Cardiac muscle cell (in vitro differentiated cells and primary cell): ENCODE data around the gene CTNNA2. TPM values are rescaled to one million over a fixed set of nuclear protein-coding genes. Genes with fewer than 3 reads are reported as not detected.

Experiments
- DNase-seq, 2 donors: peaks; one replicate each; pipeline versions ENCODE4 v3.0.0 to v3.0.0-alpha.2; 2010 to 2017; ENCODE audit warnings: low read depth in 1 of 2, low spot score in 1 of 2
- H3K27ac ChIP-seq: fragments of 200-600 bp; sonication (generic); 2 replicates; pipeline ENCODE4 v1.5.1; 2016
- H3K27me3 ChIP-seq: fragments of 200-600 bp; sonication (generic); 2 replicates; pipeline ENCODE4 v1.6.0; 2016; ENCODE audit warnings: control low read depth
- H3K36me3 ChIP-seq: fragments of 200-600 bp; sonication (generic); 2 replicates; pipeline ENCODE4 v1.5.1; 2016; ENCODE audit warnings: control low read depth
- H3K4me1 ChIP-seq: fragments of 200-600 bp; sonication (generic); 2 replicates; pipeline ENCODE4 v1.8.1; 2017; ENCODE audit warnings: low read depth, mild to moderate bottlenecking, mixed run types
- H3K4me3 ChIP-seq: fragments of 200-600 bp; sonication (generic); 2 replicates; pipeline ENCODE4 v1.5.1; 2016; ENCODE audit warnings: mild to moderate bottlenecking
- H3K9me3 ChIP-seq: fragments of 200-600 bp; sonication (generic); 2 replicates; pipeline ENCODE4 v1.5.1; 2017; ENCODE audit warnings: low read depth, mild to moderate bottlenecking, control low read depth
- CTCF ChIP-seq: IDR thresholded peaks from 2 replicates; pipeline ENCODE4 v1.5.1; 2012; ENCODE audit warnings: low read depth, mild to moderate bottlenecking, low read length
- polyA plus RNA-seq: library from polyadenylated mRNA; unstranded; fragments of >200 nt; fragmentation: Nextera tagmentation; extraction: Ambion mirVana; gene quantifications from 2 replicates; pipeline ENCODE4 v1.2.1, GENCODE V29; 2016
- total RNA-seq: library from RNA; depleted of rRNA; stranded (reverse); fragments of >200 nt; gene quantifications from 2 replicates; pipeline ENCODE4 v1.2.3, GENCODE V29; 2016

Gene CTNNA2
- total and polyA plus RNA-seq, 2 experiments from 2014 or later: 7.4 to 17.4 TPM

DNA sequence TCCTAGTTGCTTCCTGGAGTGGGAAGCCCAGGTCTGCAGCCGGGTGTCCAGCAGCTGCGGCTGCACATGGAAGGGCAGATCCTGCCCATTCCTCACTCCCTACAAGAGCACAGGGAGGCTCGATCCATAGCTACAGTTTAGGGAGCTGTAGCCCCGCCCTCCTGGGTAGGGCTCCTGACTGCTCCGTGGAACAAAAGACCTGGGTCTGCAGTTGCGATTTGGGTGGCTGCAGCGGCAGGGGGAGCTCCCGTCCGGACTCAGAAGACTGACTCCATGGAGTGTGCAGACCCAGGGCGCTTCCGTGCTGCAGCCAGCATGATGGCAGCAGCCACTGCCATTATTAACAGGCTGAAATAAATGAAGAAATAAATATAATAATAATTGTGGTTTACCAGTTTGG, 157.3 kb downstream of the CTNNA2 start:
- no peak for TF ChIP-seq CTCF
- Histone ChIP-seq H3K4me3 (no peak overlapping the region), H3K36me3 (no peaks in the 10 kb centered on the region), H3K27ac (no peak overlapping the region), H3K4me1 (peaks cover 4% of the 10 kb centered on the region), H3K27me3 (no peaks in the 10 kb centered on the region), H3K9me3 (no peaks in the 10 kb centered on the region)
- peak in 1 of 2 donors; percentile 64 for DNase-seq

DNA sequence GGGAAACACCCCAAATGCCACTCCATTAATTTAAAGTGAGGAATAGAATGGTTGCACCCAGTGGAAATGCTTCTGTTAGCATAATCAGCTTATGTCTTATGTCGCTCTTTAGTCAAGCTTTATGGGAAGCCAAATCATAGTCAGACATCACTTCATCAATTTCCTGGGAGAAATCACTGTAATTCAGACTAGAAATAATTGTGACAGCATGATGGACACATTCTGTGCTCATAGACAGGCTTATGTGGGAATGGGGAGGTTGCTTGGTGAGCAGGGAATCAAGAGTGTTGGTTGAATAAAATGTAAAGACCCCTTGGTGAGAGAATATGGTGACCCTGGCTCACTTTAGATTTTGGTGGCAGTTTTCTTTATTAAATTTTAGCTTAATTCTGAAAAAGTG, 174.0 kb downstream of the CTNNA2 start:
- TF ChIP-seq CTCF: no peak
- Histone ChIP-seq H3K4me3 (no peak overlapping the region), H3K4me1 (no peaks in the 10 kb centered on the region), H3K27me3 (no peaks in the 10 kb centered on the region), H3K27ac (no peak overlapping the region), H3K9me3 (no peaks in the 10 kb centered on the region), H3K36me3 (no peaks in the 10 kb centered on the region)
- no peak for DNase-seq

- Histone ChIP-seq H3K36me3 (no peaks in the 10 kb centered on the region), H3K4me3 (no peak overlapping the region), H3K4me1 (no peaks in the 10 kb centered on the region), H3K27me3 (no peaks in the 10 kb centered on the region), H3K9me3 (no peaks in the 10 kb centered on the region), H3K27ac (no peak overlapping the region)
- no peak for DNase-seq
- no peak for TF ChIP-seq CTCF
These were observed 182.4 kb downstream of the CTNNA2 start for GRCh38 chr2:79695248-79695647.

- Histone ChIP-seq H3K4me3 (no peak overlapping the region), H3K4me1 (no peaks in the 10 kb centered on the region)
These were observed 184.3 kb downstream of the CTNNA2 start for GRCh38 chr2:79697200-79697599.

GRCh38 chr2:79700651-79701050, 187.8 kb downstream of the CTNNA2 start:
- no peak for DNase-seq
- Histone ChIP-seq H3K27ac (no peak overlapping the region), H3K27me3 (no peaks in the 10 kb centered on the region), H3K9me3 (no peaks in the 10 kb centered on the region), H3K4me3 (no peak overlapping the region), H3K4me1 (peaks cover 4% of the 10 kb centered on the region), H3K36me3 (no peaks in the 10 kb centered on the region)
- TF ChIP-seq CTCF: no peak

More at GRCh38 chr2:79697200-79697599, 184.3 kb downstream of the CTNNA2 start:
- Histone ChIP-seq H3K27me3 (no peaks in the 10 kb centered on the region), H3K9me3 (no peaks in the 10 kb centered on the region), H3K27ac (no peak overlapping the region), H3K36me3 (no peaks in the 10 kb centered on the region)
- TF ChIP-seq CTCF: no peak
- no peak for DNase-seq

DNA sequence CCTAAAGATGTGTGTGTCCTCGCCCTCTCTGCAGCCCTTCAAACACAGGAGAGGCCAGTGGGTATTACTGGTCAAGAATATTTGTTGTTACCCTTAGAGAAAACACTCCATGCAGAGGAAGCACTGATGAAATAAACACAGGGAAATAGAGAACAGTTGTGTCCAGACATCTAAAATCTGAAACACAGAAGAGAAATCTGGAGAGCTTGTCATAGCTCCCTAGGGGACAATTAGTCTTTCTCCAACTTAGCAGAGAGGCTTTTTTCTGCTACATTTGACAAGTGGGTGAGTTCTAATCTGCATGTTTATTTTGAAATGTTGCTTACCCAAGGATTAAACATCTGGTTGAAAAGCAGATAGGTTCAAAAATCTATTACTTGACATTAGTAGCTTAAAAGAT, 190.1 kb downstream of the CTNNA2 start:
- Histone ChIP-seq H3K27ac (no peak overlapping the region), H3K4me1 (peaks cover 4% of the 10 kb centered on the region), H3K9me3 (no peaks in the 10 kb centered on the region), H3K36me3 (no peaks in the 10 kb centered on the region), H3K27me3 (no peaks in the 10 kb centered on the region), H3K4me3 (no peak overlapping the region)
- DNase-seq: no peak
- no peak for TF ChIP-seq CTCF
